KOPT-K1 (cell line): Measurements from ENCODE around the gene THAP3.
"Not testable (repeated sequence)": the region's sequence is repeated elsewhere in the genome, so short reads cannot be mapped to it uniquely, and the experiment has no call there.

Experiments
- H3K27ac ChIP-seq: fragments of 200-600 bp; sonication (generic); 2 replicates; pipeline ENCODE4 v1.5.1; 2016; ENCODE audit warnings: antibody characterized with exemption, mild to moderate bottlenecking, low read depth, low read length; ENCODE audit not compliant: poor library complexity, severe bottlenecking
- H3K36me3 ChIP-seq: fragments of 200-600 bp; sonication (generic); 2 replicates; pipeline ENCODE4 v1.5.1; 2017; ENCODE audit warnings: antibody characterized with exemption, mild to moderate bottlenecking, low read length, moderate library complexity; ENCODE audit not compliant: insufficient read depth
- H3K9me3 ChIP-seq: fragments of 200-600 bp; sonication (generic); 2 replicates; pipeline ENCODE4 v1.5.1; 2017; ENCODE audit warnings: antibody characterized with exemption, low read length, mild to moderate bottlenecking; ENCODE audit not compliant: insufficient read depth, poor library complexity, severe bottlenecking

Gene THAP3

GRCh38 chr1:6634371-6635052 is 9.8 kb downstream of the THAP3 start:
- H3K27ac ChIP-seq, result no peak overlapping the region
- no peaks in the 10 kb centered on the region for H3K9me3 ChIP-seq
- peaks cover 90% of the 10 kb centered on the region for H3K36me3 ChIP-seq

GRCh38 chr1:6635161-6635909 is 10.7 kb downstream of the THAP3 start:
- H3K9me3 ChIP-seq, result no peaks in the 10 kb centered on the region
- H3K36me3 ChIP-seq, result peaks cover 90% of the 10 kb centered on the region
- H3K27ac ChIP-seq, result no peak overlapping the region

- Histone ChIP-seq H3K36me3 (peaks cover 92% of the 10 kb centered on the region), H3K27ac (no peak overlapping the region), H3K9me3 (no peaks in the 10 kb centered on the region)
Measured at GRCh38 chr1:6635910-6636760, 11.5 kb downstream of the THAP3 start.

GRCh38 chr1:6636778-6637177 is 12.1 kb downstream of the THAP3 start:
- not testable (repeated sequence) for H3K27ac ChIP-seq, H3K9me3 ChIP-seq
- peaks cover 96% of the 10 kb centered on the region for H3K36me3 ChIP-seq

GRCh38 chr1:6637770-6638169 is 13.1 kb downstream of the THAP3 start:
- H3K9me3 ChIP-seq, result no peaks in the 10 kb centered on the region
- H3K27ac ChIP-seq, result no peak overlapping the region
- H3K36me3 ChIP-seq, result peaks cover 98% of the 10 kb centered on the region

GRCh38 chr1:6638226-6638625 is 13.6 kb downstream of the THAP3 start:
- H3K36me3 ChIP-seq, result peaks cover 97% of the 10 kb centered on the region
- H3K9me3 ChIP-seq, result no peaks in the 10 kb centered on the region
- H3K27ac ChIP-seq, result no peak overlapping the region

- not testable (repeated sequence) for H3K27ac ChIP-seq, H3K9me3 ChIP-seq
- H3K36me3 ChIP-seq, result peaks cover 97% of the 10 kb centered on the region
Measured at GRCh38 chr1:6640867-6641266, 16.2 kb downstream of the THAP3 start.

- Histone ChIP-seq H3K9me3 (no peaks in the 10 kb centered on the region), H3K27ac (no peak overlapping the region), H3K36me3 (peaks cover 79% of the 10 kb centered on the region)
Measured at GRCh38 chr1:6645018-6645417, 20.4 kb downstream of the THAP3 start.

- H3K36me3 ChIP-seq, result peaks cover 77% of the 10 kb centered on the region
- H3K27ac ChIP-seq, result no peak overlapping the region
Measured at GRCh38 chr1:6646499-6647148, 22.0 kb downstream of the THAP3 start.

GRCh38 chr1:6648556-6648955 is 23.9 kb downstream of the THAP3 start:
- peaks cover 78% of the 10 kb centered on the region for H3K36me3 ChIP-seq
- H3K9me3 ChIP-seq, result no peaks in the 10 kb centered on the region
- H3K27ac ChIP-seq, result no peak overlapping the region

More at GRCh38 chr1:6646499-6647148, 22.0 kb downstream of the THAP3 start:
- no peaks in the 10 kb centered on the region for H3K9me3 ChIP-seq

GRCh38 chr1:6651909-6652308 is 27.2 kb downstream of the THAP3 start:
- Histone ChIP-seq H3K27ac (no peak overlapping the region), H3K9me3 (no peaks in the 10 kb centered on the region), H3K36me3 (peaks cover 66% of the 10 kb centered on the region)

- Histone ChIP-seq H3K9me3 (no peaks in the 10 kb centered on the region), H3K36me3 (peaks cover 73% of the 10 kb centered on the region), H3K27ac (no peak overlapping the region)
Measured at GRCh38 chr1:6652986-6653385, 28.3 kb downstream of the THAP3 start.

- Histone ChIP-seq H3K9me3 (no peaks in the 10 kb centered on the region), H3K36me3 (peaks cover 73% of the 10 kb centered on the region), H3K27ac (no peak overlapping the region)
Measured at GRCh38 chr1:6653436-6654290, 29.0 kb downstream of the THAP3 start.

- peaks cover 59% of the 10 kb centered on the region for H3K36me3 ChIP-seq
- no peaks in the 10 kb centered on the region for H3K9me3 ChIP-seq
- no peak overlapping the region for H3K27ac ChIP-seq
Measured at GRCh38 chr1:6657138-6657537, 32.5 kb downstream of the THAP3 start.
